OCI-LY3 (cell line): Measurements from ENCODE around the gene CAMTA1.

Experiments
- H2AFZ ChIP-seq: fragments of 200-600, 300-600 bp; shearing (Covaris generic); 2 replicates; pipeline ENCODE4 v1.6.0; 2014; ENCODE audit warnings: antibody characterized with exemption, low read depth, low read length
- H3K27ac ChIP-seq: fragments of 200-600, 300-600 bp; sonication (generic); 2 replicates; pipeline ENCODE4 v1.5.1; 2014; ENCODE audit warnings: mild to moderate bottlenecking, low read length, moderate library complexity, mixed read lengths
- H3K27me3 ChIP-seq: fragments of 200-600, 300-600 bp; sonication (generic); 2 replicates; pipeline ENCODE4 v1.6.1; 2014; ENCODE audit warnings: low read depth, low read length, mixed read lengths
- H3K36me3 ChIP-seq: fragments of 200-600, 300-600 bp; sonication (generic); replicated peaks from 2 replicates; pipeline ENCODE3; 2014; ENCODE audit warnings: low read depth, low read length, mixed read lengths
- H3K4me1 ChIP-seq: fragments of 300-600, 200-600 bp; sonication (generic); 2 replicates; pipeline ENCODE4 v1.6.1; 2014; ENCODE audit warnings: low read length, mixed read lengths
- H3K4me2 ChIP-seq: fragments of 200-600, 300-600 bp; sonication (generic); 2 replicates; pipeline ENCODE4 v1.6.1; 2014; ENCODE audit warnings: low read length, mixed read lengths
- H3K4me3 ChIP-seq: fragments of 300-600, 200-600 bp; sonication (generic); 2 replicates; pipeline ENCODE4 v1.5.1; 2014; ENCODE audit warnings: antibody characterized with exemption, mild to moderate bottlenecking, low read length, moderate library complexity
- H3K79me2 ChIP-seq: fragments of 300-600, 200-600 bp; shearing (Covaris generic); 2 replicates; pipeline ENCODE4 v1.6.1; 2014; ENCODE audit warnings: mild to moderate bottlenecking, low read length, mixed read lengths
- H3K9ac ChIP-seq: fragments of 300-600, 200-600 bp; shearing (Covaris generic); 2 replicates; pipeline ENCODE4 v1.6.0; 2014; ENCODE audit warnings: mild to moderate bottlenecking, low read length, moderate library complexity
- H3K9me3 ChIP-seq: fragments of 200-600, 300-600 bp; shearing (Covaris generic); 2 replicates; pipeline ENCODE4 v1.6.1; 2014; ENCODE audit warnings: low read length, mixed read lengths; ENCODE audit not compliant: insufficient read depth
- H4K20me1 ChIP-seq: fragments of 200-600, 300-600 bp; sonication (generic); 2 replicates; pipeline ENCODE4 v1.6.1; 2016; ENCODE audit warnings: low read length, mixed read lengths; ENCODE audit not compliant: insufficient read depth
- EZH2phosphoT487 ChIP-seq: fragments of 200-600 bp; shearing (Covaris generic); IDR thresholded peaks from 2 replicates; pipeline ENCODE4 v1.6.1; 2018; ENCODE audit warnings: antibody characterized with exemption, mixed run types, low read depth
- TF ChIP-seq, protein P1 (sequence below): fragments of 200-600, 300-600 bp; sonication (generic); IDR thresholded peaks from 2 replicates; pipeline ENCODE4 v1.5.1; 2014; ENCODE audit warnings: antibody characterized with exemption, low read length, low read depth

The CAMTA1 gene

DNA sequence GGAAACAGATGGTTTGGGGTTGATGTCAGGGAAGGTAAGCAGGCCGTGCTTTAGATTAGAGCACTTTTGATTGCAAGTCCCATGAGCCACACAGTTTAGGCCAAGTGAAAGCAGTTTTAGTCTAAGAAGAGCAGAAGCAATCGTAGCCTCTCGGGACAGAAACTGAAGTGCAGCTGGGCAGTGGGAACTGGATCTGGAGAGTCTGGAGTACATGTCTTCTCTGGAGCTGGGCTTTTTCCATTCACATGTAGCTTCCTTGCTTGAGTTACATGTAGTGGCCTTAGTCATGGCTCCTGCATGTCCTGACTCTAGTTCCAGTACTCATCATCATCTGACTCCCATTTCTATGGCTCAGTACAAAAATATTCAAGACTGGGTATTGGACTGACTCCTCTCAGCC lies 16.7 kb downstream of the CAMTA1 start:
- no peak overlapping the region for H3K4me3 ChIP-seq
- TF ChIP-seq EZH2phosphoT487, result no peak
- TF ChIP-seq, protein P1, sequence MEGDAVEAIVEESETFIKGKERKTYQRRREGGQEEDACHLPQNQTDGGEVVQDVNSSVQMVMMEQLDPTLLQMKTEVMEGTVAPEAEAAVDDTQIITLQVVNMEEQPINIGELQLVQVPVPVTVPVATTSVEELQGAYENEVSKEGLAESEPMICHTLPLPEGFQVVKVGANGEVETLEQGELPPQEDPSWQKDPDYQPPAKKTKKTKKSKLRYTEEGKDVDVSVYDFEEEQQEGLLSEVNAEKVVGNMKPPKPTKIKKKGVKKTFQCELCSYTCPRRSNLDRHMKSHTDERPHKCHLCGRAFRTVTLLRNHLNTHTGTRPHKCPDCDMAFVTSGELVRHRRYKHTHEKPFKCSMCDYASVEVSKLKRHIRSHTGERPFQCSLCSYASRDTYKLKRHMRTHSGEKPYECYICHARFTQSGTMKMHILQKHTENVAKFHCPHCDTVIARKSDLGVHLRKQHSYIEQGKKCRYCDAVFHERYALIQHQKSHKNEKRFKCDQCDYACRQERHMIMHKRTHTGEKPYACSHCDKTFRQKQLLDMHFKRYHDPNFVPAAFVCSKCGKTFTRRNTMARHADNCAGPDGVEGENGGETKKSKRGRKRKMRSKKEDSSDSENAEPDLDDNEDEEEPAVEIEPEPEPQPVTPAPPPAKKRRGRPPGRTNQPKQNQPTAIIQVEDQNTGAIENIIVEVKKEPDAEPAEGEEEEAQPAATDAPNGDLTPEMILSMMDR, result no peak
- H3K4me1 ChIP-seq, result no peaks in the 10 kb centered on the region
- H3K36me3 ChIP-seq, result no peaks in the 10 kb centered on the region
- H2AFZ ChIP-seq, result no peak overlapping the region
- H3K9ac ChIP-seq, result no peak overlapping the region
- peaks cover 47% of the 10 kb centered on the region for H4K20me1 ChIP-seq
- H3K9me3 ChIP-seq, result no peaks in the 10 kb centered on the region
- peaks cover 66% of the 10 kb centered on the region for H3K79me2 ChIP-seq
- no peaks in the 10 kb centered on the region for H3K27me3 ChIP-seq
- H3K4me2 ChIP-seq, result no peak overlapping the region
- no peak overlapping the region for H3K27ac ChIP-seq

DNA sequence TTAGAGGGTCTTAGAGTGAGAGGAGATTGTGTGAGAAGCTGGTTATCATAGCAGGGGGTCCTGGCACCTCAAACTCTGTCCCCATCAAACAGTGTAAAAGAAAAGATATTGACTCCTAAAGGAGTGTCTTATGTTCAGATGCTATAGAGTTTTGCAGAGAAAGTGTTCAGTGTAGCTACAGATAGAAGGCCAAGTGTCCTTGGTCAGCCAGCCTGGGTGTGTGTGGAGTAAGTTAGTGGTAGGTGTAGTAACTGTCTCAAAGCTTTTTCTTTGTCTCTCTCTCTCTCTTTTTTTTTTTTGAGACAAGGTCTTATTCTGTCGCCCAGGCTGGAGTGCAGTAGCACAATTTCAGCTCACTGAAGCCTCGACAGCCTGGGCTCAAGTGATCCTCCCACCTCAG lies 17.2 kb downstream of the CAMTA1 start:
- Histone ChIP-seq H4K20me1 (peaks cover 49% of the 10 kb centered on the region), H3K9me3 (no peaks in the 10 kb centered on the region), H3K79me2 (peaks cover 66% of the 10 kb centered on the region), H3K4me1 (no peaks in the 10 kb centered on the region), H3K9ac (no peak overlapping the region), H3K4me3 (no peak overlapping the region), H3K27me3 (no peaks in the 10 kb centered on the region), H3K4me2 (no peak overlapping the region), H2AFZ (no peak overlapping the region), H3K36me3 (no peaks in the 10 kb centered on the region), H3K27ac (no peak overlapping the region)
- no peak for TF ChIP-seq EZH2phosphoT487
- TF ChIP-seq, protein P1, result no peak

DNA sequence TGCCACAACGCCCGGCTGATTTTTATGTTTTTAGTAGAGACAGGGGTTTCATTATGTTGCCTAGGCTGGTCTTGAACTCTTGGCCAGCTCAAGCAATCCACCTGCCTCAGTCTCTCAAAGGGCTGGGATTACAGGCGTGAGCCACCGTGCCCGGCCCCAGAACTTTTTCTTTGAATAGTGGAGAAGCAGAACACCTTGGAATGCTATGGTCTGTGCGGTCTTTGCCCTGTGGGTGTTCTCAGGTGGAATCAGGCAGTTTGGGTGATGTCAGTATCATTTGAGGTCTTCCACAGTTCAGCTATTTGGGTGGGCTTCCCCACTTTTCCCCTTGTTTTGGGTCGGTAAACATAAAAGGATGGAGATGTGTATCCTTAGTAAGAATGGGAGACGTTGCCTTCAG lies 17.6 kb downstream of the CAMTA1 start:
- Histone ChIP-seq H3K79me2 (peaks cover 69% of the 10 kb centered on the region), H3K9me3 (no peaks in the 10 kb centered on the region), H3K4me1 (no peaks in the 10 kb centered on the region), H3K4me3 (no peak overlapping the region), H2AFZ (no peak overlapping the region), H3K4me2 (no peak overlapping the region), H3K9ac (no peak overlapping the region), H3K36me3 (no peaks in the 10 kb centered on the region), H4K20me1 (peaks cover 52% of the 10 kb centered on the region), H3K27me3 (no peaks in the 10 kb centered on the region), H3K27ac (no peak overlapping the region)
- TF ChIP-seq, protein P1, result no peak
- TF ChIP-seq EZH2phosphoT487, result no peak

DNA sequence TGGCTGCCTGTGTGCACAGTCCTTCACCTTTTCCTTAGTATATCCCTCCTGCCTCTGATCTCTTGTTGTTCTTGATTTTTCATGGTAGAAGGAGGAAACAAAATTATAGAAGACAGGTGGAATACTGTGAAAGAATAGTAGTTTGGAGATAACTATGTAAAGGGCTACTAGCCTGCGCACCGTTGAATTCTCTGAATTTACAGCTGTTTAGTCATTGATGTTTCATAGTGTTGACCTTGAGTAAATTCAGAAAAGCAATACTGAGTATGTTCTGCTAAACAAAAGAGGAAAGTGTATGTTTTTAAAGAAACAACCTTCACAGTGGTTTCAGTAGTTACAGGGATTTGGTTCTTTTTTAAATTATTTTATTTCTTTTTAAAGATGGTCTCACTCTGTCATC lies 18.1 kb downstream of the CAMTA1 start:
- TF ChIP-seq, protein P1, result no peak
- no peak for TF ChIP-seq EZH2phosphoT487
- Histone ChIP-seq H3K4me1 (no peaks in the 10 kb centered on the region), H2AFZ (no peak overlapping the region), H3K4me3 (no peak overlapping the region), H3K27me3 (no peaks in the 10 kb centered on the region), H3K79me2 (peaks cover 74% of the 10 kb centered on the region), H3K27ac (no peak overlapping the region), H3K9me3 (no peaks in the 10 kb centered on the region), H3K4me2 (no peak overlapping the region), H3K36me3 (no peaks in the 10 kb centered on the region), H4K20me1 (peaks cover 57% of the 10 kb centered on the region), H3K9ac (no peak overlapping the region)
